Osteoblast (primary cell): ENCODE data around the gene ZNF337. TPM values are rescaled to one million over a fixed set of nuclear protein-coding genes. Genes with fewer than 3 reads are reported as not detected.
"Not testable (repeated sequence)": the region's sequence is repeated elsewhere in the genome, so short reads cannot be mapped to it uniquely, and the experiment has no call there.

ENCODE experiments used
- DNase-seq: peaks from one replicate; pipeline ENCODE4 v3.0.0; 2011; ENCODE audit warnings: low spot score, mixed read lengths; ENCODE audit not compliant: insufficient read length; ENCODE audit errors: missing footprints
- H2AFZ ChIP-seq: 2 replicates; pipeline ENCODE4 v1.6.0; 2011; ENCODE audit warnings: mild to moderate bottlenecking, low read length
- H3K27ac ChIP-seq: 2 replicates; pipeline ENCODE4 v1.5.1; 2011; ENCODE audit warnings: mild to moderate bottlenecking, low read depth, low read length, moderate library complexity
- H3K27me3 ChIP-seq: 2 replicates; pipeline ENCODE4 v1.6.0; 2012; ENCODE audit warnings: mild to moderate bottlenecking, control low read depth, inconsistent platforms, low read length, moderate library complexity; ENCODE audit not compliant: insufficient read depth
- H3K36me3 ChIP-seq: 2 replicates; pipeline ENCODE4 v1.5.1; 2011; ENCODE audit warnings: mild to moderate bottlenecking, low read length, control low read depth, moderate library complexity; ENCODE audit not compliant: insufficient read depth
- H3K4me1 ChIP-seq: 2 replicates; pipeline ENCODE4 v1.5.1; 2011; ENCODE audit warnings: mild to moderate bottlenecking, low read length, control low read depth, moderate library complexity; ENCODE audit not compliant: insufficient read depth
- H3K4me2 ChIP-seq: 2 replicates; pipeline ENCODE4 v1.6.0; 2011; ENCODE audit warnings: mild to moderate bottlenecking, low read length; ENCODE audit not compliant: insufficient read depth
- H3K4me3 ChIP-seq: fragments of 200-600 bp; sonication (generic); 3 replicates; pipeline ENCODE4 v1.5.1; 2012; ENCODE audit warnings: mild to moderate bottlenecking, low read length, inconsistent platforms; ENCODE audit not compliant: insufficient read depth
- H3K79me2 ChIP-seq: 2 replicates; pipeline ENCODE4 v1.6.0; 2012; ENCODE audit warnings: mild to moderate bottlenecking, low read length, control low read depth, inconsistent platforms; ENCODE audit not compliant: insufficient read depth
- H3K9me3 ChIP-seq: 2 replicates; pipeline ENCODE4 v1.5.1; 2011; ENCODE audit warnings: low read depth, low read length, control low read depth
- H4K20me1 ChIP-seq: 2 replicates; pipeline ENCODE4 v1.6.0; 2012; ENCODE audit warnings: mild to moderate bottlenecking, low read length, control low read depth; ENCODE audit not compliant: insufficient read depth
- total RNA-seq: library from RNA; depleted of rRNA; stranded (reverse); fragments of >200 nt; gene quantifications from 2 replicates; pipeline ENCODE4 v1.2.3, GENCODE V29; 2012
- TF ChIP-seq, protein P1 (sequence below): IDR thresholded peaks from 2 replicates; pipeline ENCODE4 v1.5.1; 2011; ENCODE audit warnings: mild to moderate bottlenecking, low read depth, low read length, moderate library complexity; ENCODE audit errors: extremely low read depth

ZNF337 gene
- total RNA-seq, 1 donor: 8.3 TPM

DNA sequence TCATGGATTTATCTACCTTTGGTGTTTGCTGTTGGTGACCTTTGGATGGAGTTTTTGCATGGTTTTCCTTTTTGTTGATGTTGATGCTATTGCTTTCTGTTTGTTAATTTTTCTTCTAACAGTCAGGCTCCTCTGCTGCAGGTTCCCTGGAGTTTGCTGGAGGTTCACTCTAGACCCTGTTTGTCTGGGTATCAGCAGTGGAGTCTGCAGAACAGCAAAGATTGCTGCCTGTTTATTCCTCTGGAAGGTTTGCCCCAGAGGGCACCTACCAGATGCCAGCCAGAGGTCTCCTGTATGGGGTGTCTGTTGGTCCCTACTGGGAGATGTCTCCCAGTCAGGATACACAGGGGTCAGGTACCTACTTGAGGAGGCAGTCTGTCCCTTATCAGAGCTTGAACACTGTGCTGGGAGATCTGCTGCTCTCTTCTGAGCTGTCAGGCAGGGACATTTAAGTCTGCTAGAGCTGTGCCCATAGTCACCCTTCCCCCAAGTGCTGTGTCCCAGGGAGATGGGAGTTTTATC, 9.2 kb upstream of the ZNF337 start:
- no peak for DNase-seq
- H3K4me3 ChIP-seq: no peak overlapping the region
- H3K4me1 ChIP-seq: no peaks in the 10 kb centered on the region
- TF ChIP-seq, protein P1, sequence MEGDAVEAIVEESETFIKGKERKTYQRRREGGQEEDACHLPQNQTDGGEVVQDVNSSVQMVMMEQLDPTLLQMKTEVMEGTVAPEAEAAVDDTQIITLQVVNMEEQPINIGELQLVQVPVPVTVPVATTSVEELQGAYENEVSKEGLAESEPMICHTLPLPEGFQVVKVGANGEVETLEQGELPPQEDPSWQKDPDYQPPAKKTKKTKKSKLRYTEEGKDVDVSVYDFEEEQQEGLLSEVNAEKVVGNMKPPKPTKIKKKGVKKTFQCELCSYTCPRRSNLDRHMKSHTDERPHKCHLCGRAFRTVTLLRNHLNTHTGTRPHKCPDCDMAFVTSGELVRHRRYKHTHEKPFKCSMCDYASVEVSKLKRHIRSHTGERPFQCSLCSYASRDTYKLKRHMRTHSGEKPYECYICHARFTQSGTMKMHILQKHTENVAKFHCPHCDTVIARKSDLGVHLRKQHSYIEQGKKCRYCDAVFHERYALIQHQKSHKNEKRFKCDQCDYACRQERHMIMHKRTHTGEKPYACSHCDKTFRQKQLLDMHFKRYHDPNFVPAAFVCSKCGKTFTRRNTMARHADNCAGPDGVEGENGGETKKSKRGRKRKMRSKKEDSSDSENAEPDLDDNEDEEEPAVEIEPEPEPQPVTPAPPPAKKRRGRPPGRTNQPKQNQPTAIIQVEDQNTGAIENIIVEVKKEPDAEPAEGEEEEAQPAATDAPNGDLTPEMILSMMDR: no peak
- no peaks in the 10 kb centered on the region for H3K36me3 ChIP-seq
- H3K27ac ChIP-seq: no peak overlapping the region
- no peaks in the 10 kb centered on the region for H3K27me3 ChIP-seq
- H4K20me1 ChIP-seq: no peaks in the 10 kb centered on the region
- H3K9me3 ChIP-seq: no peaks in the 10 kb centered on the region
- H3K79me2 ChIP-seq: no peaks in the 10 kb centered on the region
- H3K4me2 ChIP-seq: no peak overlapping the region
- no peak overlapping the region for H2AFZ ChIP-seq

- not testable (repeated sequence) for H4K20me1 ChIP-seq
These were observed 7.7 kb upstream of the ZNF337 start for GRCh38 chr20:25704303-25704702.

GRCh38 chr20:25700835-25701234, 4.2 kb upstream of the ZNF337 start:
- not testable (repeated sequence) for H4K20me1 ChIP-seq, H2AFZ ChIP-seq, H3K27me3 ChIP-seq, H3K36me3 ChIP-seq, H3K27ac ChIP-seq, H3K4me3 ChIP-seq, H3K4me2 ChIP-seq, H3K9me3 ChIP-seq, DNase-seq, H3K79me2 ChIP-seq, H3K4me1 ChIP-seq

More at GRCh38 chr20:25704303-25704702, 7.7 kb upstream of the ZNF337 start:
- not testable (repeated sequence) for H2AFZ ChIP-seq, H3K36me3 ChIP-seq, H3K27me3 ChIP-seq, DNase-seq, H3K4me3 ChIP-seq, H3K9me3 ChIP-seq, H3K27ac ChIP-seq, H3K4me1 ChIP-seq, H3K4me2 ChIP-seq, H3K79me2 ChIP-seq

DNA sequence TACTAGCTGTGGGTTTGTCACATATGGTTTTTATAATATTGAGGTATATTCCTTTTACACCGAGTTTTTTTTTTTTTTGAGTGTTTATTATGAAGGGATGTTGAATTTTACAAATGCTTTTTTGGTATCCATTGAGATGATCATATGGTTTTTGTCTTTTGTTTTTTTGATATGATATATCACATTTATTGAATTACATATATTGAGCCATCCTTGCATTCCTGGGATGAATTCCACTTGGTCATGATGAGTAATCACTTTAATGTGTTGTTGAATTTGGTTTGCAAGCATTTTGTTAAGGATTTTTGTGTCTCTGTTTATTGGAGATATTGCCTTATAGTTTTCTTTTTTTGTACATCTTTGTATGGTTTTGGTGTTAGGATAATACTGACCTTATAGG, 3.3 kb upstream of the ZNF337 start:
- H3K4me1 ChIP-seq: peaks cover 2% of the 10 kb centered on the region
- no peak for DNase-seq

GRCh38 chr20:25697132-25697446, 436 bp upstream of the ZNF337 start:
- peak overlapping the region; percentile 94 for H2AFZ ChIP-seq
- TF ChIP-seq, protein P1: no peak

More for the DNA sequence above, 3.3 kb upstream of the ZNF337 start:
- Histone ChIP-seq H3K79me2 (peaks cover 15% of the 10 kb centered on the region), H4K20me1 (no peaks in the 10 kb centered on the region), H3K36me3 (no peaks in the 10 kb centered on the region), H3K4me2 (no peak overlapping the region), H3K27ac (no peak overlapping the region), H3K4me3 (no peak overlapping the region), H3K27me3 (no peaks in the 10 kb centered on the region), H3K9me3 (no peaks in the 10 kb centered on the region), H2AFZ (no peak overlapping the region)
- TF ChIP-seq, protein P1: no peak

More at GRCh38 chr20:25697132-25697446, 436 bp upstream of the ZNF337 start:
- H4K20me1 ChIP-seq: no peaks in the 10 kb centered on the region
- H3K9me3 ChIP-seq: no peaks in the 10 kb centered on the region
- no peaks in the 10 kb centered on the region for H3K27me3 ChIP-seq
- DNase-seq: no peak
- H3K4me3 ChIP-seq: peak overlapping the region; percentile 93
- no peaks in the 10 kb centered on the region for H3K36me3 ChIP-seq
- peak overlapping the region; percentile 87 for H3K4me2 ChIP-seq
- H3K4me1 ChIP-seq: peaks cover 2% of the 10 kb centered on the region
- H3K79me2 ChIP-seq: peaks cover 27% of the 10 kb centered on the region
- H3K27ac ChIP-seq: peak overlapping the region; percentile 74
